ENCODE data around the gene FXYD2.
A peak's percentile ranks its signal among the peaks of the same experiment; 100 is the strongest.

FXYD2 gene

GRCh38 chr11:117857734-117858414 lies 33.3 kb upstream of the FXYD2 start:
- no peak for DNase-seq (ENCODE audit: low spot score)

DNA sequence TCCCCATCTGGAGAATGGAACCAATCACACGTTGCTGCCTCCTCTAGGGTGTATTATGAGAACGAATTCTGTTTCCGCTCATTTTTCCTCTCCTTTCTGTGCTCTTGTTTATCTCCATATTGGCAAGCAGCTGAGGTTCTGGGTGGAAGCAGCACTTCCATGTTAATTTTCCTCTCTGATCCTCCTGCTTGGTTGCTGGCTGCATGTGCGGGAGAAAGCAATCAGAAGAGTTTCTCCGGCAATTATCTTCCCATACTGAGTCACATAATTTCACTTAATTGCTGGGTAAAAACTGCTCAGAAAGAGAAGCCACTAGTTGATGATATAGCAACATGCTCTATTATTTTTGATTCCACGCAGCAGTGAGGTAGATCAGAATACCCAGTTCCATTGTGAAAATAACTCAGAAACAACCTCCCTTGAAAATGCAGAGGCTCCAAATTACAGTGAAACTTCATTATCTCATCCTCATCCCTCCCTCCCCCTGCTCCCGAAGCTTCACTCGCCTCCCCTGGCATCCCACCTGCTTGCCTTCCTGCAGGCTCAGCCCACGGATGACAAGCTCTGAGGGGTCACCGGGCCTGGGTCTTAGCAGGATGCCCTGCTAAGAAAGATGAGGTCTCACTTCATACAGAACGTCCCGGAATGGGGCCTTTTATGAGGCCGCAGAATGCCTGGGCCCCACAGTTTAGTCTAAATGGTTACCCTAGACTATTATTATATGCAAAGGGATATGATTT lies 31.5 kb upstream of the FXYD2 start:
- DNase-seq (ENCODE audit: low spot score), result no peak

DNA sequence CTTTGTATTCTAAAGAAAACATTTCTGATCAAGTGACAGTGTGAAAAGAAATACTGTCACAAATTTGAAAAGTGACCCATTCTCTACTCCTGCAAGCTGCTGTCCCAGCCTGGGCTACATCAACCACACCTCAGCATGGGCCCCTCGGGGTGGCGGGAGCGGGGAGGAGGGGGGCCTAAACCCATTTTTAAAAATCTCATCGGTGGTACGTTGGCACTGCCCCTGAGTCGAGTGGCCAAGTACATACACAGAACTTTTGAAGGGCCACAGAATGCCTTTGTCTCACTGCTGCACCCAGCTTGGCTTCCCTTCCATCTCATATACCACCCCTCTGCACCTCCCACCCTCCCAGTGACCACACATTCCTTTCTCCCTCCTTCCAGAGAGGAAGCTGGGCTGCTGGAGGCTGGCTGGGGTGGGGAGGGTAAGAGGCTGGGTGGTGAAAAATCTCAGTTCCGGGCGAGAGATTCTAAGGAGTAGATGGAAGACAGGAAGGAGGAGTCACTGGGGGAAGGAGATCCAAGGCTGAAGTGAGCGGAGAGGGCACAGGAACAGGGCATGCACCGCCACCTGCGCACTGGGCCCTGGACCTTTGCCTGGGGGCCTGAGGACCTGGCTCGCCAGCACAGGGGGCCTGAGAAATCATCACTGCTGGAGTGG lies 30.8 kb upstream of the FXYD2 start:
- DNase-seq (ENCODE audit: low spot score), result no peak

- DNase-seq (ENCODE audit: low spot score), result no peak
These were observed 27.8 kb upstream of the FXYD2 start for GRCh38 chr11:117852309-117852708.

DNA sequence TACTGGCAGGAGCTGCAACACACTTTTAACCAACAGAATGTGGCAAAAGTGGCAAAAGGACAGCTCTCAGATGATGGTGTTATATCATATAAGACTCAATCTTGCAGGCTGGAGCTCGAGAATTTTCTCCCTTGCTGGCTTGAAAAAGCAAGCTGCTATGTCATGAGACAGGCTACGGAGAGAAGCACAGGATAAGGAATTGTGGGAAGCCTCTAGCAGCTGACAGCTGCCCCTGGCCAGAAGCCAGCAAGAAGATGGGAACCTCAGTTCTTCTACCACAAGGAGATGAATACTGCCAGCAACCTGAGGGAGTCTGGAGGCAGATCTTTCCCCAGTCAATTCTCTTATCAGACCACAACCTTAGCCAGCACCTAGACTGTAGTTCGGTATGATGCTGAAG lies 27.3 kb upstream of the FXYD2 start:
- no peak for DNase-seq (ENCODE audit: low spot score)

- no peak for DNase-seq (ENCODE audit: low spot score)
These were observed 26.6 kb upstream of the FXYD2 start for GRCh38 chr11:117851106-117851505.

- DNase-seq (ENCODE audit: low spot score), result no peak
These were observed 25.4 kb upstream of the FXYD2 start for GRCh38 chr11:117849781-117850414.

DNA sequence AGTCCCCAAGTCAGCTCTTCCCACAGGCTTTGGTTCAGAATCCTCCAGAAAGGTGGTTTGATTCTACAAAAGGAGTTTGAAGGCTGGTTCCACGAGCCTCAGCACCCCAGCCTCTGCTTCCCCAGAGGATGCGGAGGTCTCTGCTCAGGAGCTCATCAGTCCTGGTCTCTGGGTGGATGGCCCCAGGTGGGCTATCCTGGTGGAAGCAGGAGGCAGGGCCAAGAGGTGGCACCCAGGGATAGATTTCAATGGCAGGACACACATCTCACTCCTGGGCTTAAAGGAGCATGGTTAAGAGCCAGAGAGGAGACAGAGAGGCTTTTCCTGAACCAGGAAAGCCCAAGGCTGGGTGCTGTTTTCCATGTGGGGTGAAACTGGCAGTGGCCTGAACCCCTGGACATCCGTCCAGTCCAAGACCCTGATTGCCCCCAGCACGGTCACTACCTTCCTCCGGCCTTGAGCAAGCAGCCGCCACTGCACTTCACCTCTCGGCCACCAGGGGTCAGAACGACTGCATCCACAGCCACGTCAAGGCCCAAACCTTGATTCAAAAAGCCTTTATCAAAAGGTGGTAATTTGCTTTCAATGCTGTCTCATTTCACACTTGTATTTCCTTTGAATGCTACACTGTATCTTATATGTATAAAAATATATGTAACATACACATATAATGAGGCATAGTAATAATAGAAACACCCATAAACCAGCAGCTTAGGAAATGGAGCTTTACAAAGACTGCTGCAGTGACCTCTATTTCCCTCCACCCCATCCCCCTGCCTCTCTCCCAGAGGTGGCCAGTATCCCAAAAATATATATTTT lies 19.3 kb upstream of the FXYD2 start:
- DNase-seq (ENCODE audit: low spot score), result peak; percentile 85

DNA sequence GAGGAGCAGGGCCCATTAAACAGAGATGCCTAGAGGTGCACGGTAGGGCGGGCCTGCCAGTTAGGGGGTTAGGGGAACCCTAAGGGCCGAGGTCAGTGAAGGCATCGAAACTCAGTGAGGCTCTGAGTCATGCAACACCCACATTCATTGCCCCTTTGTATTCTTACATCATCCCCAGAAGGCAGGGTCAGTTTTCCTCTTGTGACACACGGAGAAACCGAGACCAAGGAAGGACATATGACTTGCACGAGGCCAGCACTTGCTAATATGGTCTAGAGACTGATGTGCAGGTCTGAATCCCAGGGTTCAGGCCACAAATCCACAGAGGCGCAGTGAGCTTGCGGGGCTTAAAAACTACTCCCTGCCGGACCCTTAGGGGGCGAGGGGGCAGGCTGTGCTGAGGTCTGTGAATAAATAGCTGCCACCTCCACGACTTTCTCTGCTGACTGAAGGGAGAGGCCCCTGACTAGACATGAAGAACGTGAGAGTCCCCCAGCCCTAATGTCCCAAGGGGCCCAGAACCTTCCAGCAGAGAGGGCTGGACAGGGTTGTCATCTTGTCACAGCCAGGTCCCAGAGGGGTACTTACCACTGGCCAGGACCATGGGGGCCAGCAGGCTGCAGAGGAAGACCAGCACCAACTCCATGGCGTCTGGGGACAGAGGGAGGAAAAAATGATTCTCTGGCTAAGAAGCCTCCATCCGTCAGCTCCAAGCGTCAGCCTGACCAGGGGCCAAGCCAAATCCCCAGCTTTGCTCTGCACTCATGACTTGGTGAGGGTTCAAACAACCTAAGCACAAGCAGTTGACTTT lies 17.8 kb upstream of the FXYD2 start:
- no peak for DNase-seq (ENCODE audit: low spot score)

GRCh38 chr11:117841551-117842031 lies 17.0 kb upstream of the FXYD2 start:
- no peak for DNase-seq (ENCODE audit: low spot score)

- DNase-seq (ENCODE audit: low spot score), result no peak
These were observed 16.5 kb upstream of the FXYD2 start for GRCh38 chr11:117840881-117841550.

DNA sequence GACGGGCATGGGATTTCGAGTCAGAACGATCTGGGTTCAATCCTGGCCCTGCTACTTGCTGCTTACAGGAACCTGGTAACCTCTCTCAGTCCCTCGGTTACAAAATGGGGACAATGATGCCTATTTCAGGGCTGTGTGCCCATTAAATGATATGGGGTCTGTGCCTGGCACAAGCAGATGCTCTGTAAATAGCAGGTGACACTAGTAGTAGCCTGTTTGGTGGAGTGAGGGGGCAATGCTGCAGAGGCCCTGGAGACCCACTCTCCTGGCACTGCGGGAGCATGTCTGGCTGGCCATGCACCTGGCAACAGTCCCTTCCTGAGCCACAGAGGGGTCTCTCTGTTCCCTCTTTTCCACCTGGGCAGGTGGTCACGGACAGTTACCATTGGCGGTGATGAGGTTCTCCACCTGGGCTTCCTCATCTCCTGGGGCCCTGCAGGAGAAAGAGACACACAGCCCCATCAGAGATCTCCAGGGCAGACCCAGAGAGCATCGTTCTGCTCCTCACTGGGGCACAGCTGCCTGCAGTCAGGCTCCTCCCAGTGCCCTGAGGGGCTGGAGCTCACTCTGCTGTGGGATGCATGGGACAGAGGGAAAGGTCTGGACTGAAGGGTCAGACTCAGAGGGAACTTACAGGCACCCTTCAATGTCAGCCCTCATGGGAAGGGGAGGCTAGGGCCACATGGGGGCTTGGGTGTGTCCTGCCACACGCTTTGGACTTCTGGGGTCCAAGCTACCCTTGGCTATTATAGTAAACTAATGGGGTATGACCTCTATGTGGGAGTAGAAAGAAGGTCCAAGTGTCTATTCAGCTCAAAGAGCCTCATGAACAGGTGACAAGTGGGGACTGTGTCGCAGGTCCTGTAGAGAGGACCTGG lies 15.6 kb upstream of the FXYD2 start:
- no peak for DNase-seq (ENCODE audit: low spot score)

- no peak for DNase-seq (ENCODE audit: low spot score)
These were observed 14.9 kb upstream of the FXYD2 start for GRCh38 chr11:117839380-117839881.

DNA sequence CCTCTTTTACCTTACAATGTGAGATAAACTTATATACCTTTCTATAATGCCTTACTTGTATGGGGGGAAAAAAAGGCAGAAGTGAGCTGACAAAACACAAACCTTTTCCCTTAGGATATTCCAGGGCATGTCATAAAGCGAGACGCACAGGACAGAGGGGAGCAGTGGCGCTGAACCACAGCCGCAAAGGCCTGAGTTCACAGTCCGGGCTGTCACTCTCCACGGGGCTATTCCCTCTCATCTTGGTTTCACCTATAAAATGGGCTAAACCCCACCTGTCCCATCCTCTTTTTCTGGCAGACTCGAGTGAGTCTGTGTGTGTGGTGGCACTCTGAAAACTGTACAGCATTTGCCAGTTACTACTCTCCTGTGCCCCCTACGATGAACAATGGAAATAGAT lies 14.4 kb upstream of the FXYD2 start:
- no peak for DNase-seq (ENCODE audit: low spot score)

- DNase-seq (ENCODE audit: low spot score), result peak; percentile 15
These were observed 13.2 kb upstream of the FXYD2 start for GRCh38 chr11:117837791-117838190.

DNA sequence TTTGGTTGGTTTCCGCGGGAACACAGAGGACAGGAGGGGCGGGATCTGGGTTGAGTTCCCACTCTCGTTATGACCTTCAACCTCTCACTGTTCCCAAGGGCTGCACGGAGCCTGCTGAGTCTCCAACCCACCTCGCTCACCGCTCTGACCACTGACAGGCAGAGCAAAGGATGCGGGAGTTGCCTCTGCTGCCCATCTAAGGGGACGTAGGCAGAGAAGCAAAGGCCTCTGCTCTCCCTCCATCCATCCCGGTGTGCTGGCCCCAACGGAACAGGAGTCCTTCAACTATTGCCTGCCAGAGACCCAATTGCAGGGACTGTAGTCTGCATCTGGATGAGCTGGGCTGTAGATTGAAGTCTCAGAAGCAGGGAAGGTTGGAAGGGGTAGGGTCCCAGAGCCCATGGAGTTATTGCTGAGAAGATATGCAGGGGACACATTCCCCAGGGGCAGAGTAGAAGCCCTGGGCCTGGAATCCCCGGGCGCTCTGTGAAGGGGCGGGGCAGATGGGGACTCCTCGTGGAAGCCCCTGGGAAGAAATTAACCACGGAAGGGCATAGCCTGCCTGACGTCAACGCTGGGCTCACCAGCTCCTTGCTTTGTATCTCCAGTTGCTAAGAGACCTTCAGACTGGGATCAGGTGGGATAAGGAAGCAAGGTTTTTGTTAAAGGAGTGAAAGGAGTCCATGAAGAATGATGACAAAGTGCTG lies 12.7 kb upstream of the FXYD2 start:
- DNase-seq (ENCODE audit: low spot score), result no peak

GRCh38 chr11:117836077-117836960 lies 11.8 kb upstream of the FXYD2 start:
- no peak for DNase-seq (ENCODE audit: low spot score)

Measured in CD4-positive, alpha-beta T cell treated with Interleukin-2 at 100 ng/mL for 4 hours (primary cell).